ENCODE measurements around the gene SLC16A4. TPM values are rescaled to one million over a fixed set of nuclear protein-coding genes. Genes with fewer than 3 reads are reported as not detected.
"Not testable (repeated sequence)": the region's sequence is repeated elsewhere in the genome, so short reads cannot be mapped to it uniquely, and the experiment has no call there.

SLC16A4 gene
- total RNA-seq, 4 donors from 2014 or later = 1.2 to 3.5 (median 2.9) TPM

- ATAC-seq = peak; percentile 34 to 53
- TF ChIP-seq POLR2A (IDR thresholded peaks at IDR 0.05) (no peak), CTCF (IDR thresholded peaks at IDR 0.05 in 4 of 5, conservative IDR thresholded peaks at IDR 0.05 in 1 of 5) (no peak)
- H3K9me3 ChIP-seq = no peaks in the 10 kb centered on the region
Measured at GRCh38 chr1:110420874-110421793, 30.3 kb upstream of the SLC16A4 start.

GRCh38 chr1:110420023-110420662 lies 29.3 kb upstream of the SLC16A4 start:
- TF ChIP-seq CTCF (IDR thresholded peaks at IDR 0.05 in 4 of 5, conservative IDR thresholded peaks at IDR 0.05 in 1 of 5) (no peak), POLR2A (IDR thresholded peaks at IDR 0.05) (no peak)
- intact Hi-C loops (cut with DNase I; ENCODE audit: low total_unique reads) = no loop called here
- Histone ChIP-seq H3K4me1 (peaks cover 0 to 5% of the 10 kb centered on the region in 2 donors), H3K27ac (peak overlapping the region in 2 of 4 donors; percentile 3 to 16), H3K4me3 (no peak overlapping the region), H3K27me3 (no peaks in the 10 kb centered on the region), H3K36me3 (no peaks in the 10 kb centered on the region), H3K9me3 (no peaks in the 10 kb centered on the region)
- no peak for ATAC-seq
- no peak for DNase-seq
- in situ Hi-C loops (cut with MboI; ENCODE audit: low sequenced_read_pairs in 4 of 4) = no loop called here

More at GRCh38 chr1:110420874-110421793, 30.3 kb upstream of the SLC16A4 start:
- Histone ChIP-seq H3K27ac (peak overlapping the region in 3 of 4 donors; percentile 4 to 45 (median 24)), H3K4me1 (peaks cover 0 to 7% of the 10 kb centered on the region in 2 donors), H3K27me3 (no peaks in the 10 kb centered on the region), H3K4me3 (no peak overlapping the region), H3K36me3 (no peaks in the 10 kb centered on the region)
- in situ Hi-C loops (cut with MboI; ENCODE audit: low sequenced_read_pairs in 4 of 4) = no loop called here
- DNase-seq = peak; percentile 24 to 65
- intact Hi-C loops (cut with DNase I; ENCODE audit: low total_unique reads) = no loop called here

- ATAC-seq = no peak
- Histone ChIP-seq H3K27me3 (no peaks in the 10 kb centered on the region), H3K4me1 (peaks cover 0 to 9% of the 10 kb centered on the region in 2 donors), H3K27ac (no peak overlapping the region), H3K9me3 (no peaks in the 10 kb centered on the region), H3K36me3 (no peaks in the 10 kb centered on the region), H3K4me3 (no peak overlapping the region)
- no peak for DNase-seq
- in situ Hi-C loops (cut with MboI; ENCODE audit: low sequenced_read_pairs in 4 of 4) (loop anchor here in 1 of 4 donors (10.0 kb wide), 1 partner anchor 84 kb away; the partner anchor contains the start of gene RBM15), intact Hi-C loops (cut with DNase I; ENCODE audit: low total_unique reads) (no loop called here)
- TF ChIP-seq POLR2A (IDR thresholded peaks at IDR 0.05) = no peak
- no peak for TF ChIP-seq CTCF (IDR thresholded peaks at IDR 0.05 in 4 of 5, conservative IDR thresholded peaks at IDR 0.05 in 1 of 5)
Measured at GRCh38 chr1:110418729-110419128, 27.9 kb upstream of the SLC16A4 start.

- H3K27me3 ChIP-seq; H3K36me3 ChIP-seq; H3K27ac ChIP-seq; DNase-seq; H3K9me3 ChIP-seq; intact Hi-C loops (cut with DNase I; ENCODE audit: low total_unique reads); H3K4me3 ChIP-seq; ATAC-seq: not testable (repeated sequence)
- peaks cover 15 to 25% of the 10 kb centered on the region in 2 donors for H3K4me1 ChIP-seq
- in situ Hi-C loops (cut with MboI; ENCODE audit: low sequenced_read_pairs in 4 of 4) = loop anchor here in 2 of 4 donors (5.0 to 10.0 kb wide), 2 partner anchors 44 to 78 kb away; partner anchors contain the start of gene RBM15 (in 1 of the 2)
Measured at GRCh38 chr1:110413045-110413444, 22.2 kb upstream of the SLC16A4 start.

DNA sequence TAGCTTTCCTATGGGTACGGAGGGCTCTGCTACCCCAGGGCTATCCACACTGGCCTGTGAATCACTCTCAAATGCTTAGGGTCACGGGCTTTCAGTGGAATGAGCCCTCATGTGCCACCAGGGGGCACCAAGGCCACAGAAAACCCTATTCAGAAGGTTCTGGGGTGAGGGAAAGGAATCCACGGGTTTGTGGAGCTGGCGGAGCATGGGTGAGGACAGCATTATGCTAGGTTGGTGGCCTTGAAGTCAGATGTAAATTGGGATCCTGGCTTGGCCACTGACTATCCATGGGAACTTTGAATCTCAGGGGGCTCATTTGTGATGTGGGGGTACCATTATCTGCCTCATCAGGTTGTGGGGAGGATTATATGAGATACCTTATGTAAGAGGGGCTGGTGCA lies 21.8 kb upstream of the SLC16A4 start:
- Histone ChIP-seq H3K27me3 (no peaks in the 10 kb centered on the region), H3K4me3 (no peak overlapping the region), H3K27ac (no peak overlapping the region), H3K4me1 (peaks cover 18 to 27% of the 10 kb centered on the region in 2 donors), H3K9me3 (no peaks in the 10 kb centered on the region), H3K36me3 (no peaks in the 10 kb centered on the region)
- ATAC-seq = peak; percentile 25 to 53
- intact Hi-C loops (cut with DNase I; ENCODE audit: low total_unique reads) = loop anchor here (1.0 kb wide), 1 partner anchor 48 kb away; no protein-coding TSS in a partner anchor
- DNase-seq = peak; percentile 31 to 62
- in situ Hi-C loops (cut with MboI; ENCODE audit: low sequenced_read_pairs in 4 of 4) = loop anchor here in 2 of 4 donors (5.0 to 10.0 kb wide), 2 partner anchors 45 to 78 kb away; partner anchors contain the start of gene RBM15 (in 1 of the 2)
- TF ChIP-seq CTCF (IDR thresholded peaks at IDR 0.05 in 4 of 5, conservative IDR thresholded peaks at IDR 0.05 in 1 of 5) = peak; percentile 35 to 67 (median 55)
- no peak for TF ChIP-seq POLR2A (IDR thresholded peaks at IDR 0.05)

Measured in gastrocnemius medialis (tissue), 4 donors.